NB4 (cell line): ENCODE results near the gene DCUN1D2.

Experiments used
- CTCF ChIP-seq: IDR thresholded peaks from one replicate; pipeline ENCODE4 v1.5.1; 2012; ENCODE audit warnings: low read depth, low read length
- MAX ChIP-seq: IDR thresholded peaks from 2 replicates; pipeline ENCODE4 v1.6.1; 2011; ENCODE audit warnings: low read depth, low read length
- MYC ChIP-seq: IDR thresholded peaks from 2 replicates; pipeline ENCODE4 v1.6.1; 2011; ENCODE audit warnings: low read depth, low read length
- POLR2A ChIP-seq: IDR thresholded peaks from 2 replicates; pipeline ENCODE4 v1.6.1; 2011; ENCODE audit warnings: mild to moderate bottlenecking; ENCODE audit not compliant: insufficient read length; ENCODE audit errors: extremely low read depth

- TF ChIP-seq CTCF = no peak
- TF ChIP-seq POLR2A = no peak
- no peak for TF ChIP-seq MAX
- no peak for TF ChIP-seq MYC
Observed at GRCh38 chr13:113428871-113429607, 61.5 kb downstream of the DCUN1D2 start.
